Left forelimb (tissue), 1 donor: ENCODE results near the gene BTBD9.

Source experiments
- DNase-seq: peaks from one replicate; pipeline ENCODE4 v3.0.0-alpha.2; 2018; ENCODE audit warnings: low spot score

Gene BTBD9

DNA sequence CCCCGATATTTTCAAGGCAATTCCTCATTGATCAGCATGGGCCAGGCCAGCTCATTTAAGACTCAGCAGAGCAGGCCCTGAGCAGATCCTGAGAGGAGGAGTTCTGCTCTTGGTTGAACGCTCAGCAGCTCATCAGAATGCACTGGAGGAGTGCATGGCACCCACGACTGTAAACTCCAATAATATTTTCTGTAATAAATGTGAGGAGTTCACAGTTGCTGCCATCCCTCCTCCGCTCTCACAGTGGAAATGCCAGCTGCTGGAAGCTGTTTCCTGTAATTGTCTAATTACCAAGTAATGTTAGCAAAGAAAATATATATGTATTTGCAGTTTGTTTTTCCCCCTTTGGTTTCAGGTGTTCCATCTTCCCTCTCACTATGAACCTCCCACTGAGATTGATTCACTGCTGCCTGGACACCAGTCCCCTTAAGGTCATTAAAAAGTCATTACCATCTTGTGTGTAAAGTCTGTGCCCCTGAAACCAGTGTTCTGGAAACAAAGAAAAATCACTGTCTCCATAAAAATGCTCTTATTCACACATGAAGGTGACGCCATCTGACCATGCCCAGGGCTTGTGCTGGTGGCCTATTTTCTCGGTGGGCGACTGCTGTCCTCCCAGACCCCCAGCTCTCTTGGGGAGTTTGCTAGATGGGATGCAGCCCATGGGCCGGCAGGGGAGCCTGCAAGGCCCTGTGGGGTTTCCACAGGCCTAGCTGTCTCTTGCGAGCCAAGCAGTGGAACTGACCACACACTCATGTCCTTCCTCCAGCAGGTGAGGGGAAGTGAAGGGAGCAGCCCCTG is 446.0 kb downstream of the BTBD9 start:
- DNase-seq = no peak

DNA sequence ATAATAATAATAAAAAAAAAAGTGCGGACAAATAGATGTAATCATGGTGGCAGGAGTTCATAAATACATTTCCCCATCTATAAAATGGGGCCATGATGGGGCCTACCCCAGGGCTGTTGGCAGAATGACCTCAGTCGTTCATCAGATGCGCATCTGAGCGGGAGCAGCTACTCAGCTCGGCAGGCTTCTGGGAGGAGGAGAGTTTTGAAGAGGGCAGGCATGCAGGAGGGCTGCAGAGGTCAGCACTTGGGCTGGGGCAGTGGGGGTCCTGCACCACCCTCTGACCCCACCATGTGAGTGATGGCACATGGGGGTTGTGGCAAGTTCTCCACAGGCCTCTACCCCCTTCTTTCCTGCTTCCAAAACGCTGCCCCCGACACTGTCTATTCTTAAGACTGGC is 446.7 kb downstream of the BTBD9 start:
- DNase-seq = no peak

DNA sequence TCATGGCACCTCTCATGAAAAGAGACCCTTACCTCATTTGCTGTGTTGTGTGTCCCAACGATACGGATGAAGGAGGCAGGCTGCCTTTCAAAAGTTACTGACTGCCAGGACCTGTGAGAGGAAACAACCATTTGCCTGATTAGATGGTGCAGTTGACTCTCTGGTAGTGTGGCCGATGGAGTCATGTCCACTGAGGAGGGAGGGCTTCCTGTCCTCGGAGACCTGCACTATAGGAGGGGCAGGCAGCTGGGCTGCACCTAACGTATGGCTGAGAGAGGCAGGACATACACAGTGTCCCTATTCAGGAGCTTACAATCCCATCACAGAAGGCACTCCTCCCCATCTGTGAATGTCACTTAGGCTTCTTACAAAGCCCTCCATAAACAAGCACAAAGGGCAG is 447.2 kb downstream of the BTBD9 start:
- no peak for DNase-seq

DNA sequence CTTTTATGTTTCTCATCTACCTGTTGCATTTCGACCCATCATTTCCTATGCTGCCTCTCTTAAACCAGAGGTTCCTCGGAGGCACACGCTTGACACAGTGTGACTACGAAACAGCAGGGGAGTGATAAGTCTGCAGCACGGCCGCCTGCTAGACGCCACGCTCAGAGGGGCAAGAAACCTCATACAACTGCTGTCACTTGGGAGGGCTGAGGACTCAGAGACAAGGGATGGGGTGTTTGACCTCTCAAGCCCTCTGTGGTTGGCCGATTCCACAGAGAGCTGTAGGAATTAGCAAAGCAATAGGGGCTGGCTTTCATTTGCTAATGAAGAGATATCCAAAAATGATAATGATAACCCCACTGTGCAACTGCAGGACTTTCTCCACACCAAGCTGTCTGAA is 447.7 kb downstream of the BTBD9 start:
- DNase-seq = no peak

DNA sequence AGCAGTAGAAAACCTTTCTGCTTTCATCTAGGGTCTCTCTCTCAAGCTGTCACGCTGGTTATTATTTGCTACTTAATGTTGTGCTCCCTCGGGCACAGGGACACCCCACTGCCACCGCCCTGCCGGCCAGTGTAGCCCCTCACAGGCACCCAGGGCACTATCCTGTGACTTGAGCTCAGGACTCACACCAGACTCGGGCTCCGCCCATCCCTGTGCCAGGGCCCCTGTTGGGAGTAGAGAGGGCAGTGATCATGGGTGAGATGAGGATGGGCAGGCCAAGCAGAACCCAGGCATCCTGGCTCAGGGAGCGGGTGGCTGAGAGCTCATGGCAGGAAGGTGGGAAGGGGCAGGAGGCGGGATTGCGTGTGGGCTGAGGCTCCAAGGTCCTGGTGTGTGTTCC is 448.3 kb downstream of the BTBD9 start:
- DNase-seq = no peak

DNA sequence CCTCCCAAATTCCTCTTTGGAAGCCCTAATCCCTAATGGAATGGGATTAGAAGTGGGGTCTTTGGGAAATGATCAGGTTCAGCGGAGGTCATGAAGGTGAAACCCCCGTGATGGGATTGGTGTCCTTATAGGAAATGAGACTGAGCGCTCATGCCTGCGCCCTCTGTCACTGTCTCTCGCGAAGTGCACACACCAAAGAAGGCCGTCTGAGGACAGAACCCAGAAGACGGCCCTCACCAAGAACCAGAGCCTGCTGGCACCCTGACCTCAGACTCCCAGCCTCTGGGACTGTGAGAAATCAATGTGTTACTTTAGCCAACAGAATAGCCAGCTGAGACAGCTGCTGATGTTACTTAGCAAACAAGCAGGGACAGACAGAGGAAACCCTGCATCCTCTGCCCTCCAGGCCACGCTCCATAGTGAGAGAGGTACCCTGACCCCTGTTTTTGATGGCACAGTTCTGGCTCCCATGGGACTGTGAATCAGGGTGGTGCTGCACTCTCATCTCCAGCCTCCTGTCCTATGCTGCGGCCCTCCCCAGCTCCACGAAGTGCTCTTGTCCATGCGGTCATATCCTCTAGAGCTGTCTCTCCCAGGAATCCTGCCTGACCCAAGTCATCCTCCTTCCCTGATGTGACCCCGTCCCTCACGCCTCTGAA is 450.9 kb downstream of the BTBD9 start:
- no peak for DNase-seq

DNA sequence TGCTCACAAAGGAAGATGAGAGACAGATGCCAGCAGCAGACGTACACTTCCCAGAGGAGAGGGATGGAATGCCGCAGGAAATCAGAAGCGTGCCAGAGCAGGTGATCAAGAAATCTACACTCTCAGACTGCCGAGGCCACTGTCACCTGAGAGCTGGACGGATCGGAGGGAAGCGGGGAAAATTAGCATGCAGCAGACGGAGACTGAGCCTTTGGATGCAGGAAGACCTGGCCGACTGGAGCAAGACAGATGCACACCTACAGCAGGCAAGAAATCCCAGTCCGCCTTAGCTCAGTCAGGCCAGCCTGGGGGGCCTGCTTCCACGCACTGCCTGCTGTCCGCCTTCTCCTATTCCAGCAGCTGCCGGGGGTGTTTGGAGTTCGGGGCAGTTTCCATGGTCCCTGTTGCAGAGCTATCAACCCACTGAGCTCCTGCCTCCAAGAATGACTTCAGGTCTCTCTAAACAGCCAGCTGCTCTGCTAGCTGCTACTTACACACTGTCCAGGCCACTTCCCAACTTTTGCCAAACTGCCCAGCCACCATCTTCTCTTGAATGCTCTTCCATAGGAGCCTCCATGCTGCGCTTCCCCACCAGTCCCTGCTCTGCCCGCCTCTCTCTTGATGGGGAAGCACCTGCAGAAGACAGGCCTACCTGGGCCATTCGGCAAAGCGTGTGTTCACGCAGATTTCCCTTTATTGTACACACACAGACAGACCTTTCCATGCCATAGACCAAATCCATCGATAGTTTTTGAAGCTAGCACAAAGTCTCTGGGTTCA is 451.7 kb downstream of the BTBD9 start:
- DNase-seq = no peak

DNA sequence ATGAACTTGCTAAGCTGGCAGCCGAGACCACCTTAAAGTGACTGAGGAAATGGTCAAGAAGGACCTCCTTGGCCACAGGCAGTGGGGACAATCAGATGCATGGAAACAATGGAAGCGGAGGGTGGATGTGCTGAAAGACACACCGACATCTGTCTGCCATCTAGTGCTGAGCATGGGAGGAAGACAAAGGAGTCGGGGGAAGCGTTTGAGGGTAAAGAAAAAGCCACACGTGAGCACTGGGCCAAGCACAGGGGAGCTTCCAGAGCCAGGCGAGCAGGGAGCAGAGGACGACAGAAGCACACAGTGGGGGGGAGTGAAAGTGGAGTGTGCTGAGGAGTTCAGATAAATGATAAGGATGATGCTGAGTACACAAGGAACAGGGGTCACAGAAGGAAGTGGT is 452.4 kb downstream of the BTBD9 start:
- no peak for DNase-seq

DNA sequence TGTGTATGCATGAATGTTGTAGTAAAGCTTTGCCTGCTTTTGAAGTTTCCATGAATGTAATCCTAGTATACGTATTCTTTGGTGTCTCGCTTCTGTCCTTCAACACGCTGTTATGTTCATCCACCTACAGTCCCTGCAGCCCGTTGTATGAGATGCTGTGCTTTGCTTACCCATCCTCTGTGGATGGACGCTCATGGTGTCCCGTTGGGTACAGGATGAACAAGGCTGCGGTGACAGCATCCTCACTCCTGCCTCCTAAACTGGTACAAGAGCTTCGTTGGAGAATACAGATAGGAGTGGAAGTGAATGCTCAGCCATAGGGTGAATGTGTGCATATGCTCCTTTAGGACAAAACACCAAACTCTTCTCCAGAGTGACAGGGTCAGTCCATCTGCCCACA is 454.0 kb downstream of the BTBD9 start:
- no peak for DNase-seq

DNA sequence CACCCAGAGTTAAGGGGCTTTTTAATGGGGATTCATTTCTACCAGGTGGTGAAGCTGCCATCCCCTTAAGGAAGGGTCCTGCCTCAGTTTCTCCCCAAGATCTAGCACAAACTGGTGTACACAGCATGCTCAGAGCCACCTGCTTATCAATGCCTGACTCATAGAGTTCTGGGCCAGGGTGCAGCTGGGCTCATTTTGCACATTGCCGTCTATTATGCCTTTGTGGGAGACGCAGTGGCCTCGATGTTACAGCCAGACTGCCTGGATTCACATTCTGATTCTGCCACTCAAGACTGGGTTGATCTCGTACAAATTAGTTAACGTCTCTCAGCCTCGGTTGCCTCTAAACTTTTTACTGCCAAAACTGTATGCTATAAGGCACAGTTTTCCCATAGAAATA is 454.5 kb downstream of the BTBD9 start:
- DNase-seq = no peak

DNA sequence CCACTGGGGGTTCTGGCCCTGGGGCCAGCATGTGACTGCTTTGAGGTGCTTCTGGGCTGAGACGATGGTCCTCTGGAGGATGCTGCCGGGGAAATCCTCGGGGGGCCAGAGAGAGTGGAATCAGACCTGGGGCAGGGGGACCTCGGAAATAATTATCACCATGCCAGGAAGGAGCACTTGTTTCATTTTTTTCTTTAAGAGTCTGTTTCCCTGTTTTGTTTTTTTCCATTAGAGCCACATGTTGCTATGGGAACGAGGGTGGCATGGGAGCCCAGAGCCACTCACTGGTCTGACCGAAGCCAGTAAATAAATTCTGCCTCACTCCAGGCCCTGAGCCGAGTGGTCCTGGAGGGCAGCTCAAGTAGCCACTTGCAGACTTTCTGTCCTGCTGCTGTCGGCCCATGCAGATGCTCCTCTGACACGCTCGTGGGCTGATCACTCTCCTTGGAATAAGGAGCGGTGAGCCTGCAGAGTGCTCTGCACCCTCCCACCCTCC is 455.1 kb downstream of the BTBD9 start:
- DNase-seq = no peak

DNA sequence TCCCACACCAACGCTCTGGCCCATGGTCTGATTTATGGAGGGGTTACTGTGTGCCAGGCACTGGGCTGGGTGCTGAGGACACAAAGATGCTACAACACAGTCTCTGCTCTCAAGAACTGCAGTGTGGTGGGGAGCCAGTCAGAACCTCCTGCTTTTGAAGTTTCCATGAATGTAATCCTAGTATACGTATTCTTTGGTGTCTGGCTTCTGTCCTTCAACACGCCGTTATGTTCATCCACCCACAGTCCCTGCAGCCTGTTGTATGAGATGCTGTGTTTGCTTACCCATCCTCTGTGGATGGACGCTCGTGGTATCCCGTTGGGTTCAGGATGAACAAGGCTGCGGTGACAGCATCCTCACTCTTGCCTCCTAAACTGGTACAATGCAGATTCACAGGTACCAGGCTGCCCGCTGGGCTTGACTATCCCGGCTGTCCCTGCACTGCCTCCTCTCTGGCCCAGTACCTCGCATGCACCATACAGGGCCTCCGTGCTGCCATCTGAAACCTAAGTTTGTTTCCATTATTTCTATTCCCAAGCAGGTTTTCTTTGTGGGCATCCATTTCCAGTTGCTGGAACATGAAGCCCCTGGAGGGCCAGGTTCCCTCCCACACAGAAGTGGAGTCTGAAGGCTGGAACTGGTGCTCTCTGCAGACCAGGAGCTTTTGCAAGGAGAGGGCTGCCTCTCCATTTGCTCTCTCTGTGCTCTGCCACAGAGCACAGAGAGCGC is 455.7 kb downstream of the BTBD9 start:
- DNase-seq = no peak

DNA sequence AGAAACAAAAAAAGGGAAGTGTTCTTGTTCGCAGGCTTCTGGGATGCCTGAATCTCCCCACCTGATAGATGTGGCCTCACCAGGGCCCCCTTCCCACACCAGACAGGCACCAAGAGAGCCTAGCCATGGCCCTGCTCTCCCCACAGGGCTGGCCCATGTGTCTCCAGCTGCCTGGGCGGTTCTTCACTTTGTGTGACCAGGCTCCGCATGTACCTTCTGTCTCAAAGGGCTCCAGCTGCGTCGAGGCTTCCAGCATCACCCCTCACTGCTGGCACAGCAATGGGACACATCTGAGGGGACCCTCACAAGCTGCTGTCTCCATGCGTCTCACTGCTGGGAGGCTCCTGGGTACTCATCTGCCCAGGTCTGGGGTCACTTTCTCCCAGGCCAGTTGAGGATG is 457.3 kb downstream of the BTBD9 start:
- DNase-seq = no peak

DNA sequence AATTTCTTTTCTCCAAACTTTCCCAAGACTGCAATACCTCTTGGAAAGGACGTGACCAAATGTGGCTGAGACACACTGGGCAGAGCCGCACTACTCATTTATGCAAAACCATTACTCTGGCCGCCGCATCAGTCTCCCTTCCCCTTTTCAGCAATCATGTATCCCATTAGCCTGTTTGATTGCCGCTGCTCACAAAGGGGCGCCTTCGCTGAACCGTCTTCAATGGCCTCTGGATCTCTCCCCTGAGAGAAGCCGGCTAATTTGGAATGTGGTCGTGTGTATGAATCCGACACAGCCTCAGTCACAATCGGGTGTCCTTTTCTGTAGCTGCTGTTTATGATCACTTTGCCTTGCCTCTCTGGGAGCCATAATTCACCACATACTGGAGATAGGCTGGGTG is 459.1 kb downstream of the BTBD9 start:
- no peak for DNase-seq

DNA sequence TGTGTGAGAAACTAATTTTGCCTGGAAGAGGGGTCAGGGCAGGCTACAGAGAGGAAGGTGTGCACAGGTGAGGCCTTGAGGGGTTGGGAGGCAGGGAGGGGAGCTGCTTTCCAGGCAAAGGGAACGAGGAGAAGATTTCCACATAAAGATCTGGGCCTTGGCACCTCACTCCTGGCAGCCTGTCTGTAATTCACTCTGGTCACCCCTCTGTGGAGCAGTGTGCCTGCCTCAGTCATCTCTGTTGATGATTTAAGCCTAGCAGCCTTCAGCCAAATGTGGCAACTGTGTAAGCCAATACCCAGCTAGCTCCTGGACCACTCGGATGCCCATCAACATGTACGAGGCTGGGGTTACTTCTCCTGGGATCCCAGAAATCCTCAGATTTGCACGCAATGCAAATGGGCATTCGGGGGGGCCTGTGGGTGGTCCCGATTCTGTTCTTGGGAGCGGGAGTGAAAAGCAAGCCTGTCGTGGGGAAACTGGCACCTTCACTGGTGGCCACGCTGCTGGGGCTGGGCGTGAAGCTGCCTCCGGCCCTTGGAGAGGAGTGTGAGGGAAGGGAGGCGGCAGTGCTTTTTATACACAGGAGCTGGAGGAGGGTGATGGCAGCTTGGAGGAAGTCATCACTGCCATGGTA is 459.8 kb downstream of the BTBD9 start:
- DNase-seq = peak; percentile 30

DNA sequence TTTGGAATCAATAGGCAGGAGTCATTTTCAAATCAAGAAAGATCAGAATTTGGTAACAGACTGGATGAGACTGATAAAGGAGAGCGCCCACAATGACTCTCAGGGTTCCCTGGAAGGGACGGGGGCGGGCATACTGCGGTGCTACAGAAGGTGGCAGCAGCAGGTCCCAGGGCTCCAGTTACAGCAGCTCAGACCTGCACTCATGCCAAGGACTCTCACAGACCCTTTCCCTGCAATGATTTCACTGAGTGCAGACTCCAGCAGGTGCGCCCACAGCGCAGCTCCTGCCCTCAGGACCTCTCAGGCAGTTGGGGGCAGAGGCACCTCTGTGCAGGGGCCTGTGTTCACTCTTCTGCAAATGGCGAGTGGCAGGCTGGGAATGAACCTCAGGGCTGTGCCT is 460.4 kb downstream of the BTBD9 start:
- peak; percentile 33 for DNase-seq

DNA sequence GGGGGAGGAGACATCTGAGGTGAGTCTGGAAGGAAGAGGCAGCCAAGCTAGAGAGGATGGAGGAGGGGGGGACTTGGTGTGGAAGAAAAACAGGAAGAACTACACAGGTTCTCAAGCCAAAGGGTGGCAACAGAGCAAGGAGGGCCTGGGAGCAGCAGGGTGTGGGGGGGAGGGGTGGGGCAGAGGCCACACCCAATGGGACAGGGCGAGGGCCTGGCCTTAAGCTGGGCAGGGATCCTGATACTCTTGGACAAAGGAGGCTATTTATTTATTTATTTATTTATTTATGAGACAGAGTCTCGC is 461.2 kb downstream of the BTBD9 start:
- DNase-seq = peak; percentile 37

DNA sequence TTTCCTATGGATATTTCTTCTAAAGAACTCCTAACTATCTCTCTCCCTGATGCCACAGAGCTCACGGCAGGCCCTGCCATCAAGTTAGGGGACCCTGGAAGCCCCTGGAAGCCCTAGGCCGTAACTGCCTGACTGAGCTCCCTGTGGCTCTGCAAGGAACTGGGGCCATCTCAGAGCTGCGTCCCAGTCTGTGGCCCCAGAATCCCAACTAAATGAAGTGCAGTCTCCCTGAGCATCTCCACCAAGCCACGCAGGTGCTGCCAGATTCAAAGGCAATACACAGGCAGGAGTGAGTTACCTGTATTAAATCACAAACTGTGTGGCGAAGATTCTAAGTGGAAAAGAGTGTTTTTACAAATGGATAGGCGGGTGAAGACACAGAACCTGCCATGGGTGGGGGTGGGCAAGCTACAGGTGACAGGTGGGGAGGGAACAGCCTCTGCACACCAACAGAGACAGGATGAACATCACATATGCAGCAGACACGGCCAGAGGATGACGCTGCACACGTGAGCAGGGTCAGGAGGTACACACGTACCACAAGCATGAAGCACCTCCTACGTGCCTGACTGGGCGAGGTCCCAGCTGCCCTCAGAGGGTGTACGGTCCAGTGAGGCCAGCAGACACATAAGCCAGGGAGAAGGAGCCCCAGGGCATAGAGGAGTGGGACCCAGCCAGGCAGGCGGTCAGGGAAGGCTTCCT is 461.7 kb downstream of the BTBD9 start:
- DNase-seq = peak; percentile 51

DNA sequence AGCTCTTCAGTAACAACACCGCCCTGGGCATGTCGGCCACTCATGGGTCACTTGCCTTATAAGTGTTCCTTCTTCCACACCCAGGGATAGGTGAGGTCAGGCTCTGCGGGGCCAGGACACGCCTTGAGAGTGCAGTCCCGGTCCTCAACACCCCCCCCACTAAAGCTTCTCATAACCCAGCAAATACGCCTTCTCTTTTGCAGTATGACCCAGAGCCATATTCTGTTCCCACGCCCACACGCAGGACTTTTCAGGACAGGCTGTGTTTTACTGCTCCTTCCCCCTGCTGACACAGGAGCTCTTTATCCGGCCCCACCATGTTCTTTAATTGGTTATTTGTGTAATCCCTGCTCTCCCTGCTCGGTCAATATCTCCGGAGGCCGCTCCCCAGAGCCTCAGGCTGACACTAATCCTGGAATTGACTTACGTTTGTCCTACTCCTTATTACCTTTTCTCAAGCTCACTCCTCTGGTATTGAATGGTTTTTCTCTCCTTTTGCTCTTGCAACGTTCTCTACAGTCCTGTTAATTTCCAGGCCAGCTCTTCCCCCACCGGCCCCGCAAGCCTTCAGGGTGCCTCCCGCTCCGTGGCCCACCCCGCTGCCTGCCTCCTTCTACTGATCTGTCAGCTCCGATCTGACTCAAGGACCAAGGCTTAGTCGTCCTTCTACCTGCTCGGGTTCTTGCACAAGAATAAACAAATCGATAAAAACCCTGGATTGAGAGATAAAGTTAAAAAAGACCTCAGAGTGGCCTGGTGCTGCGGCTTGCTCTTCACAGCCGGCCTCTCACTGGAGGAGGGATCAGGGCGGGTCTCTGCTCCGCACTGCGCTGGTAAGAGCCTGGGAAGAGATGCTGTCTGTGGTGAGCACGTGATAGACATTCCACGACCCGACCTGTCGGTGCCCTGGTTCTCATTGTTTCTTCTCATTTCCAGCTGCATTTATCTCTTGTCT is 462.7 kb downstream of the BTBD9 start:
- no peak for DNase-seq

DNA sequence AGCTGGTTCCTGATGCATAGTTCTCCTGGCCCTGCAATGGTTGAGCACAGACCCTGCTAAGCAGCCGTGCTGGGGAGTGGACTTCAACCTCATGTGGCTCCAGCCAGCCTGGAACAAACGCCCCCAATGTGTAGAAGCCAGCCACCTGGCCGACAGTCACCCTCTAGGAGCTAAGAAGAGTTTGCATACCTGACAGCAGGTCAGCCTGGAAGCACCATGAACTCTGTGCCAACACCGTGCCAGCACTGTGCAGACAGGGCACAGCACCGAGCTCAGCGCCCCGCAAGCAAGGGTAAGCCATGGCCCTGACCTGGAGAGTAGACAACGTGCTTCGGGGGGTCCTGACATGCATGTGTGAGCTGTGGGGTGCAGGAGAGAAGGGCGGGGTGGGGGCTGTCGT is 463.9 kb downstream of the BTBD9 start:
- DNase-seq = no peak
